ENCODE data around the gene RILPL1. TPM values are rescaled to one million over a fixed set of nuclear protein-coding genes. Genes with fewer than 3 reads are reported as not detected.

Gene RILPL1
- total and polyA plus RNA-seq, 2 donors = 3.4 to 11.8 TPM

DNA sequence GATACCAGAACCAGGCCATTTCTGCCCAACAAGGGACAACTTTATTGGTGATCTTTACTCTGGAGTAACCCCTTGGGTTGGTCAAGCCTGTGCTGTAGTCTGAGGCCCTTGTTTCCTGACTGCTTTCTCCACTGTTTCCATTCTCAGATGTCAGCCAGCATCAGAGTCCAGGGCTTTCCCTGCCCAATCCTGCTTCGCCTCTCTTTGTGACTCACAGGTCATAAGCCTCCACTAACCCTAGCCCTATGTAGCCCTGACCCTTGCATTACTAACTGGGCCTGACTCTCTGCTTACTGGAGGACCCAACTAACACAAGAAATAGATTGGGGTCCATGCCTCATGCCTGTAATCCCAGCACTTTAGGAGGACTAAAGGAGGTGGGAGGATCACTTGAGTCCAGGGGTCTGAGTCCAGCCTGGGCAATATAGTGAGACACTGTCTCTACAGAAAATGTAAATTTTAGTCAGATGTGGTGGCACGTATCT, 84.2 kb downstream of the RILPL1 start:
- no peak overlapping the region for H3K27ac ChIP-seq (ENCODE audit: low read depth in 1 of 2, low read length in 1 of 2)
- no peak overlapping the region for H3K4me3 ChIP-seq (ENCODE audit: low read length in 2 of 2)
- WGBS = 99% methylated on average over 2 of the region's 2 CpGs

DNA sequence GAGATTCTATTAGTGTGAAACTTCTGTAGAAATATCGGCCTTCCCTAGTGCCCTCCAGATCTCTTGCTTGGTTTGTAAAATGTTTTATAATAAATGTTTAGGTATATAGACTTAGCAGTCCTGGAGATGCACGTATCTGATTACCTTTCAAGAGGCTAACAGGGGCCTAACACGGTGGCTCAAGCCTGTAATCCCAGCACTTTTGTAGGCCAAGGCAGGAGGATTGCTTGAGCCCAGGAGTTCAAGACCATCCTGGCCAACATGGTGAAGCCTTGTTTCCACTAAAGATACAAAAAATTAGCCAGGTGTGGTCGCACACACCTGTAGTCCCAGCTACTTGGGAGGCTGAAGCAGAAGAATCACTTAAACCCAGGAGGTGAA, 87.2 kb downstream of the RILPL1 start:
- DNase-seq (ENCODE audit: low read depth in 6 of 9, low spot score in 9 of 9) = no peak
- H3K4me1 ChIP-seq (ENCODE audit: control insufficient read depth in 2 of 2, insufficient read depth in 2 of 2, low read length in 2 of 2) = no peaks in the 10 kb centered on the region
- no peaks in the 10 kb centered on the region for H3K36me3 ChIP-seq (ENCODE audit: control insufficient read depth in 2 of 2, insufficient read depth in 2 of 2, low read length in 1 of 2)
- H3K27ac ChIP-seq (ENCODE audit: low read depth in 1 of 2, low read length in 1 of 2) = no peak overlapping the region
- H3K9me3 ChIP-seq (ENCODE audit: control insufficient read depth in 2 of 2, insufficient read depth in 1 of 2, low read length in 1 of 2) = no peaks in the 10 kb centered on the region
- 90% methylated on average over 4 of the region's 4 CpGs for WGBS
- H3K4me3 ChIP-seq (ENCODE audit: low read length in 2 of 2) = no peak overlapping the region
- no peaks in the 10 kb centered on the region for H3K27me3 ChIP-seq (ENCODE audit: control insufficient read depth in 2 of 2, insufficient read depth in 1 of 2, low read length in 1 of 2)

More for the DNA sequence above, 84.2 kb downstream of the RILPL1 start:
- Histone ChIP-seq H3K9me3 (ENCODE audit: control insufficient read depth in 2 of 2, insufficient read depth in 1 of 2, low read length in 1 of 2) (no peaks in the 10 kb centered on the region), H3K27me3 (ENCODE audit: control insufficient read depth in 2 of 2, insufficient read depth in 1 of 2, low read length in 1 of 2) (no peaks in the 10 kb centered on the region), H3K36me3 (ENCODE audit: control insufficient read depth in 2 of 2, insufficient read depth in 2 of 2, low read length in 1 of 2) (no peaks in the 10 kb centered on the region), H3K4me1 (ENCODE audit: control insufficient read depth in 2 of 2, insufficient read depth in 2 of 2, low read length in 2 of 2) (no peaks in the 10 kb centered on the region)
- DNase-seq (ENCODE audit: low read depth in 6 of 9, low spot score in 9 of 9) = no peak

DNA sequence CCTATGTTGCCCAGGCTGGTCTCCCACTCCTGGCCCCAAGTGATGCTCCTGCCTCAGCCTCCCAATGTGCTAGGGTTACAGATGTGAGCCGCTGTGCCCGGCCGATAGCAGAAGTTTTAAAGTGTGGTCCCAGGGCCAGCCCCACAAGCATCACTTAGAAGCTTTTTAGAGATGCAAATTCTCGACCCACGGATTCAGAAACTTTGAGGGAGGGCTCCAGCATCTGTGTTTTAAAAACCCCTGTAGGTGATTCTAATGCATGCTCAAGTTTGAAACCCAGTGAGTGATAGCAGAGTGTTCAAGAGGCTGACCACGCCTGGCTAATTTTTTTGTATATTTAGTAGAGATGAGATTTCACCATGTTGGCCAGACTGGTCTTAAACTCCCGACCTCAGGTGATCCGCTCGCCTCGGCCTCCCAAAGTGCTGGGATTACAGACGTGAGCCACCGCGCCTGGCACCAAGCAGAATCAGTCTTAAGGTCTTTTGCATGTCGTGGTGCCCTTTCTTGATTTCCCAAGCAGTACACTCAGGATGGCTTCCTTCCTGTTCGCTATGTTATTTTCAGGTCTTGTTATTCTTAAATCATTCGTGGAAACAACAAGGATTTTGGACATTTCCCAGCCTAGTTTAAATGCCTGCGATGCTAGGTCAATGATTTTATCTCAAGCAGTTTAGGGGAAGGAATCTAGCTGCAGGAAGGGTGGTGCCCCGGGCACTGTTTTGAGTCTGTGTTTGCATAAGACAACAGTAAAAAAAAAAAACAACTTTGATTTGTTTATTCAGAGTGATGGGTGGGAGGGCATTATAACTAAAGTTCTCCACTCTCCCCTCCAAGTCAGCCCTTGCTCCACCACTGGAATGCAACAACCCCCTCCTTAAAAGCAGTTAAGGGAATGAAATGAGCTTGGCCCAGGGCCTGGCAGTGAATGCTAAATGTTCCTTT, 87.9 kb downstream of the RILPL1 start:
- Histone ChIP-seq H3K36me3 (ENCODE audit: control insufficient read depth in 2 of 2, insufficient read depth in 2 of 2, low read length in 1 of 2) (no peaks in the 10 kb centered on the region), H3K4me3 (ENCODE audit: low read length in 2 of 2) (no peak overlapping the region), H3K27me3 (ENCODE audit: control insufficient read depth in 2 of 2, insufficient read depth in 1 of 2, low read length in 1 of 2) (no peaks in the 10 kb centered on the region), H3K4me1 (ENCODE audit: control insufficient read depth in 2 of 2, insufficient read depth in 2 of 2, low read length in 2 of 2) (no peaks in the 10 kb centered on the region), H3K27ac (ENCODE audit: low read depth in 1 of 2, low read length in 1 of 2) (no peak overlapping the region), H3K9me3 (ENCODE audit: control insufficient read depth in 2 of 2, insufficient read depth in 1 of 2, low read length in 1 of 2) (no peaks in the 10 kb centered on the region)
- 74% methylated on average over 18 of the region's 18 CpGs for WGBS
- no peak for DNase-seq (ENCODE audit: low read depth in 6 of 9, low spot score in 9 of 9)

DNA sequence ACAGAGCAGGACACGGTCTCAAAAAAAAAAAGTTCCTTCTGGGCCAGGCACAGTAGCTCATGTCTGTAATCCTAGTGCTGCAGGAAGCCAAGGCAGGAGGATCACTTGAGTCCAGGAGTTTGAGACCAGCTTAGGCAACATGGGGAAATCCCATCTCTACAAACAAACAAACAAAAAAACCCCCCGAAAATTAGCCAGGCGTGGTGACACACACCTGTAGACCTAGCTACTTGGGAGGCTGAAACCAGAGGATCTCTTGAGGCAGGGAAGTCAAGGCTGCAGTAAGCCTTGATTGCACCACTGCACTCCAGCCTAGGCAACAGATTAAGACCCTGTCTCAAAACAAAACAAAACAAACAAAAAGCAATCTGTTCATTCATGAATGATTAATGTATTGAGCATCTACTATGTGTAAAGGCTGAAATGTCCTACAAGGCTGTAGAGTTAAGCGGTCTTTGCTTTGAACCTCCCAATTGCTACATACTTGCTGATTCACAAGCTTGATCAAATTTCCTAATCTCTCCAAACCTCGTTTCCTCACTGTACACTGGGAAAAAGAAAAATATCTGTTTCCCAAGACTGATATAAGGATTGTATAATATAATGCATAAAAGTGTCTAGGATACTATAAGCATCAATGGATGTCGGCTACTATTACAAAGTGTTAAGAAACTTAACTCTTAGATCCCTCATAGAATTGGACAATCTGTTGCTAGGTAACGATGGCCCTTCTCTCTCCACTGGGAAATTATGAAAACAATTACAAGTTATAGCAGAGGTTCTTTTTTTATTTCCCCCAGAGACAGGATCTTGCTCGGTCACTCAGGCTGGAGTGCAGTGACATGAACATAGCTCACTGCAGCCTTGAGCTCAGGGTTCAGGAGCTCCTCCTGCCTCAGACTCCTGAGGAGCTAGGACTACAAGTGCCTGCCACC, 89.2 kb downstream of the RILPL1 start:
- WGBS = 92% methylated on average over 8 of the region's 8 CpGs
- H3K27ac ChIP-seq (ENCODE audit: low read depth in 1 of 2, low read length in 1 of 2) = no peak overlapping the region
- H3K27me3 ChIP-seq (ENCODE audit: control insufficient read depth in 2 of 2, insufficient read depth in 1 of 2, low read length in 1 of 2) = no peaks in the 10 kb centered on the region
- H3K36me3 ChIP-seq (ENCODE audit: control insufficient read depth in 2 of 2, insufficient read depth in 2 of 2, low read length in 1 of 2) = no peaks in the 10 kb centered on the region
- H3K9me3 ChIP-seq (ENCODE audit: control insufficient read depth in 2 of 2, insufficient read depth in 1 of 2, low read length in 1 of 2) = no peaks in the 10 kb centered on the region
- no peaks in the 10 kb centered on the region for H3K4me1 ChIP-seq (ENCODE audit: control insufficient read depth in 2 of 2, insufficient read depth in 2 of 2, low read length in 2 of 2)
- H3K4me3 ChIP-seq (ENCODE audit: low read length in 2 of 2) = no peak overlapping the region
- DNase-seq (ENCODE audit: low read depth in 6 of 9, low spot score in 9 of 9) = no peak

DNA sequence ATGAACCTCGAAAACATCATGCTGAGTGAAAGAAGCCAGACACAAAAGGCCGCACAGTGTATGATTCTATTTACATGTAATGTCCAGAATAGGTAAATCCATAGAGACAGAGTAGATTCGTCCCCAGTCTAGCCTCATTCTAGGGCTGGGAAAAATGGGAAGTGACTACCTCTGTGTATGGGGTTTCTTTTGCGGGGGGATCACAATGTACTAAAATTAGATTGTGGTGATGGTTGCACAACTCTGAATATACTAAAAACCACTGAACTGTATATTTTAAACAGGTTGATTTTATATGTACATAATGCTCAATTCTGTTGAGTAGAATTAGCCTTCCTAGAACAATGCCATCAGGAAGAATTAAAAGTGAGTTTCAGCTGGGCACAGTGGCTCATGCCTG, 90.7 kb downstream of the RILPL1 start:
- no peak for DNase-seq (ENCODE audit: low read depth in 6 of 9, low spot score in 9 of 9)
- H3K27ac ChIP-seq (ENCODE audit: low read depth in 1 of 2, low read length in 1 of 2) = no peak overlapping the region
- no peaks in the 10 kb centered on the region for H3K36me3 ChIP-seq (ENCODE audit: control insufficient read depth in 2 of 2, insufficient read depth in 2 of 2, low read length in 1 of 2)
- H3K9me3 ChIP-seq (ENCODE audit: control insufficient read depth in 2 of 2, insufficient read depth in 1 of 2, low read length in 1 of 2) = no peaks in the 10 kb centered on the region
- no peaks in the 10 kb centered on the region for H3K27me3 ChIP-seq (ENCODE audit: control insufficient read depth in 2 of 2, insufficient read depth in 1 of 2, low read length in 1 of 2)
- whole genome bisulfite sequencing = 58% methylated on average over 4 of the region's 4 CpGs
- H3K4me3 ChIP-seq (ENCODE audit: low read length in 2 of 2) = no peak overlapping the region
- H3K4me1 ChIP-seq (ENCODE audit: control insufficient read depth in 2 of 2, insufficient read depth in 2 of 2, low read length in 2 of 2) = no peaks in the 10 kb centered on the region

DNA sequence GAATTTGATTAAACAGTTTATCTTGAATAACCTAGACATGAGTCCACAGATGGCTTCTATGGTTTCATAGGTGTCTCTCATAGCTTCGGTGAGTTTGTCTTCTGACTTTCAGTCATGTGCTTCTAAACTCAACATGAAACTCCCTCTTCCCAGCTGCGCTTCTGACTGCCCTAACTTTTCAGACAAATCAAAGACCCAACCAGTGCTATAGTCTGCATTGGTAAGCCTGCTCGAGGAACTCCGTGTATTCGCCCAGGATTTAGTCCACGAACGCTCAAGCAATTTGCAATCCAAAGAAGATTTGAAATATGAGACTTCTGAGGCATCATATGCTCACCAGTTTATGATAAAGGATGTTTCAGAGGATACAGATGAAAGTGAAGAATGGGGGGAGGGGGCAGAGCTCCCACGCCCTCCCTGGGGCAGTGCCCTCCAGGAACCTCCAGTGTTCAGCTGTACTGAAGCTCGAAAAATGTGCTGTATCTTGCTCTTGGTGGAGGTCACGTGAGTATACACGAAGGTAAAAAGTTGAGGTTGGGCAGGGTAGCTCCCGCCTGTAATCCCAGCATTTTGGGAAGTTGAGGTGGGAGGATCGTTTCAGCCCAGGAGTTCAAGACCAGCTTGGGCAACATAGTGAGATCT, 91.9 kb downstream of the RILPL1 start:
- WGBS = 95% methylated on average over 13 of the region's 13 CpGs
- H3K9me3 ChIP-seq (ENCODE audit: control insufficient read depth in 2 of 2, insufficient read depth in 1 of 2, low read length in 1 of 2) = peaks cover 0 to 4% of the 10 kb centered on the region in 2 donors
- H3K27ac ChIP-seq (ENCODE audit: low read depth in 1 of 2, low read length in 1 of 2) = no peak overlapping the region
- peaks cover 3 to 5% of the 10 kb centered on the region in 2 donors for H3K4me1 ChIP-seq (ENCODE audit: control insufficient read depth in 2 of 2, insufficient read depth in 2 of 2, low read length in 2 of 2)
- H3K4me3 ChIP-seq (ENCODE audit: low read length in 2 of 2) = no peak overlapping the region
- no peaks in the 10 kb centered on the region for H3K27me3 ChIP-seq (ENCODE audit: control insufficient read depth in 2 of 2, insufficient read depth in 1 of 2, low read length in 1 of 2)
- no peak for DNase-seq (ENCODE audit: low read depth in 6 of 9, low spot score in 9 of 9)
- no peaks in the 10 kb centered on the region for H3K36me3 ChIP-seq (ENCODE audit: control insufficient read depth in 2 of 2, insufficient read depth in 2 of 2, low read length in 1 of 2)

DNA sequence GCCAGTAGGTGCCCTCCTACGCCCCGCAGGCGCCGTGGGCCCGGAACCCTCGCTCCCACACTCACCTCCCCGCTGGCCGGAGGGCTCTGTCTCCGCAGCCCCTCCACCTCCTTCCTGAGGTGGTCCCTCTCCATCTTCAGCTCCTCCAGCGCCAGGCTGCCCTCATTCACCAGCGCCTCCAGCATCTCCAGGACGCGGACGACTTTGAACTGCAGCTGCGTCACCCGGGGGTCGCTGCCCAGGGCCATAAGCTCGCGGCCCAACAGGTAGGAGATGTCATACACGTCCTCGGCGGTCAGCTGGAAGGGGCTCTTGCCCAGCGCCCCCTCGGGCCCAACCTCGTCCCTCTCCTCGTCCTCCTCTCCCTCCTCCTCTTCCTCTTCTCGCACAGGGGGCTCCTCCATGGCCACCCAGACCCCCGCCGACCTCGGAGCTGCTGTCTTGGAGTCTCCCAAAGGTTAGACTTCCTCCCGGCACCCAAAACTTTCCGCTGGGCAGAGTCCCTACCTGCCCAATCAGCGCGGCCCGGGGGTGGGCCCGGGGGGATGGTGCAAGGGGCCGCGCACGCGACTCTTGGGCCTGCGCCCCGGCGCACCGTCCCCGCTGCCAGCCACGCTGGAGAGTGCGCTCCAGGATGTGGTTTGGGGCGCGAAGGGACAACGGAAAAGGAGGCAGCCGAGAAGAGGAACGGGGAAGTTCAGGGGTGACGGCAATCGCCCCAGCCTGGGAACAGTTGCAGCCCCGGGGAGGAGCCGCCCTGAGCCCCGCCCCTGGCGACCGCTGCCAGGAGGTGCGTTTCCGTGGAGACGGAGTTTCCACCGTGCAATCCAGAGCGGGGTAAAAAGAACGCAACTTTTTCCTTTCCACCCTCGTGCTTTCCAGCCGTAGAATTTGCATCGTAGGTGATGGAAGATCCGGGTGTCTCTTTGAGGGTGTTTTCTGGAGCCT, 97.2 kb downstream of the RILPL1 start, which contains the start of gene RILPL2:
RILPL2 (minus strand) TSS at position 668 of the 948 bp plus-strand sequence; CDS start at position 404, 264 bp downstream.
- under 1% methylated on average over 69 of the region's 69 CpGs for WGBS
- H3K9me3 ChIP-seq (ENCODE audit: control insufficient read depth in 2 of 2, insufficient read depth in 1 of 2, low read length in 1 of 2) = peaks cover 0 to 4% of the 10 kb centered on the region in 2 donors
- peak within 1 kb of the TSS; percentile 58 to 82 for H3K27ac ChIP-seq (ENCODE audit: low read depth in 1 of 2, low read length in 1 of 2)
- peak in 7 of 9 donors; percentile 70 to 87 (median 78) for DNase-seq (ENCODE audit: low read depth in 6 of 9, low spot score in 9 of 9)
- H3K27me3 ChIP-seq (ENCODE audit: control insufficient read depth in 2 of 2, insufficient read depth in 1 of 2, low read length in 1 of 2) = no peaks in the 10 kb centered on the region
- H3K36me3 ChIP-seq (ENCODE audit: control insufficient read depth in 2 of 2, insufficient read depth in 2 of 2, low read length in 1 of 2) = no peaks in the 10 kb centered on the region
- peak within 1 kb of the TSS; percentile 69 to 93 for H3K4me3 ChIP-seq (ENCODE audit: low read length in 2 of 2)
- H3K4me1 ChIP-seq (ENCODE audit: control insufficient read depth in 2 of 2, insufficient read depth in 2 of 2, low read length in 2 of 2) = peaks cover 14 to 19% of the 10 kb centered on the region in 2 donors

DNA sequence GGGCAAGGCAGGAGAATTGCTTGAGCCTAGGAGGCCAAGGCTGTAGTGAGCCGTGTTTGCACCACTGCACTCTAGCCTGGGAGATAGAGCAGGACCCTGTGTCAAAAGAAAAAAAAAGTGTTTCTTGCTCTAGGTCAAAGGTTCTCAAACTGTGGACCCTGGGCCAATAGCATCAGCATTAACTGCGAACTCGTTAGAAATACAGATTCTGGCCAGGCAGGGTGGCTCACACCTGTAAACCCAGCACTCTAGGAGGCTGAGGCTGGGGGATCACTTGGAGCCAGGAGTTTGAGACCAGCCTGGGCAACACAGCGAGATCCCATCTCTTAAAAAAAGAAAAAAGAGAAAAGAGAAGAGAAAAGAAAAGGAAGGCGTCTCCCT, 97.9 kb downstream of the RILPL1 start:
- DNase-seq (ENCODE audit: low read depth in 6 of 9, low spot score in 9 of 9) = no peak
- WGBS = 49% methylated on average over 5 of the region's 5 CpGs
- Histone ChIP-seq H3K36me3 (ENCODE audit: control insufficient read depth in 2 of 2, insufficient read depth in 2 of 2, low read length in 1 of 2) (peaks cover 0 to 5% of the 10 kb centered on the region in 2 donors), H3K4me3 (ENCODE audit: low read length in 2 of 2) (peak overlapping the region; percentile 69 to 93), H3K27ac (ENCODE audit: low read depth in 1 of 2, low read length in 1 of 2) (no peak overlapping the region), H3K9me3 (ENCODE audit: control insufficient read depth in 2 of 2, insufficient read depth in 1 of 2, low read length in 1 of 2) (peaks cover 0 to 4% of the 10 kb centered on the region in 2 donors), H3K4me1 (ENCODE audit: control insufficient read depth in 2 of 2, insufficient read depth in 2 of 2, low read length in 2 of 2) (peaks cover 14 to 19% of the 10 kb centered on the region in 2 donors), H3K27me3 (ENCODE audit: control insufficient read depth in 2 of 2, insufficient read depth in 1 of 2, low read length in 1 of 2) (no peaks in the 10 kb centered on the region)

All from thymus (tissue), 11 donors.